ENCODE results near the gene PARD6B.
"Not testable (repeated sequence)": the region's sequence is repeated elsewhere in the genome, so short reads cannot be mapped to it uniquely, and the experiment has no call there.

Gene PARD6B

DNA sequence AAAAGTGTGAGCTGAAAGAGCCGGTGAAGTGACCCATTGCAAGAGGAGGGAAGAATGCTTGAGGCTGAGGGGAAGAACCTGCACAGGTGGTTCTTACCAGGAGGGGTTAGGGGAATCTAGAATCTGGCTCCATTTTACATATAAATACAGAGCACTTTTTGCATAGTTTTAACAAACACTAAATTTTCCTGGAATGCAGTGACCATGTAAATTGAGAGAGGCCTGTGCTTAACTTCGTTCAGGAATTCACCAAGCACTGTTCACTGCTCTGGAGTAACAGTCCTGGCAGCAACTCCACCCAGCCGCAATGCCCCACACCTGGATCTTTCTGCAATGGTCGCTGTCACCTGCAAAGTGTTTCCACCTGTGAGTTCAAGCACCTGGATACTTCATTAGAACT lies 26.9 kb upstream of the PARD6B start:
- DNase-seq: no peak

GRCh38 chr20:50704971-50705370 lies 26.4 kb upstream of the PARD6B start:
- no peak for DNase-seq

DNA sequence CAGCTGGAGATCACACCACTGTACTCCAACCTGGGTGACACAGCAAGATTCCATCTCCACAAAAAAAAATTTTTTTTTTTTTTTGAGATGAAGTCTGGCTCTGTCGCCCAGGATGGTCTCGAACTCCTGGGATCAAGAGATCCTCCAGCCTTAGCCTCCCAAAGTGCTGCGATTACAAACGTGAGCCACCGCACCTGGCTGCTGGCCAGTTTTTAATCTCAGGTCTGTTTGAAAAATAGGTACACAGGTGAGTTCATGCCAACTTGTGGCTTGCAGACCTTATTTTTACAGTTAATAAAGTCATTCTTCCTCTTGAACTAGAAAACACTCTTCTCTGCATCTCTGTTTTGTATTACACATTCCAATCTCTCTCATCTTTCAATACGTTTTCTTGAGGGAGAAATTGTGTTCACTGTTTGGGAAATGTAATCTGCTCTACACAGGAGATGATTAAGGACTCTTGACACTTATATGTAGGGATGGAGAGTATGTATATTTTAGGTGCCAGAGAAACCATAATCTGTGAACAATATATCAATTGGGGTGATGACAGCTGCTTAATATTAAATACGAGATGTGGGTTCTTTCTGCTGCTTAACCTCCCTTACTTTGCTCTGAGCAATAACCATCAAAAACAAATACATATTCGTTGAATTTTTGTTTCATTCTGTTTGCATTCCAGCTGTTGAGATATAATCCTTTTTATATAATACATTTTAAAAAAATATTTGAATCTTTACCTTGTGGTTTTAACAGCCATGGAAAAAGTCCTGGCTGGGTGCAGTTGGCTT lies 22.3 kb upstream of the PARD6B start:
- DNase-seq: no peak

DNA sequence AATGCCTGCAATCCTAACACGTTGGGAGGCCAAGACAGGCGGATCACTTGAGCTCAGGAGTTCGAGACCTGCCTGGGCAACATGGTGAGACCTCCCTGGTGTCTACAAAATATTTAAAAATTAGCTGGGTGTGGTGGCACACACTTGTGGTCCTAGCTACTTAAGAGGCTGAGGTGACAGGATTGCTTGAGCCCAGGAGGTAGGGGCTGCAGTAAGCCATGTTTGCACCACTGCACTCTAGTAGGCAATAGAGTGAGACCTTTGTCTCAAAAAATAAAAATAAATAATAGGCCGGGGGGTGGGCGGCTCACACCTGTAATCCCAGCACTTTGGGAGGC lies 21.8 kb upstream of the PARD6B start:
- no peak for DNase-seq

- DNase-seq: no peak
These were observed 20.8 kb upstream of the PARD6B start for GRCh38 chr20:50710492-50711063.

DNA sequence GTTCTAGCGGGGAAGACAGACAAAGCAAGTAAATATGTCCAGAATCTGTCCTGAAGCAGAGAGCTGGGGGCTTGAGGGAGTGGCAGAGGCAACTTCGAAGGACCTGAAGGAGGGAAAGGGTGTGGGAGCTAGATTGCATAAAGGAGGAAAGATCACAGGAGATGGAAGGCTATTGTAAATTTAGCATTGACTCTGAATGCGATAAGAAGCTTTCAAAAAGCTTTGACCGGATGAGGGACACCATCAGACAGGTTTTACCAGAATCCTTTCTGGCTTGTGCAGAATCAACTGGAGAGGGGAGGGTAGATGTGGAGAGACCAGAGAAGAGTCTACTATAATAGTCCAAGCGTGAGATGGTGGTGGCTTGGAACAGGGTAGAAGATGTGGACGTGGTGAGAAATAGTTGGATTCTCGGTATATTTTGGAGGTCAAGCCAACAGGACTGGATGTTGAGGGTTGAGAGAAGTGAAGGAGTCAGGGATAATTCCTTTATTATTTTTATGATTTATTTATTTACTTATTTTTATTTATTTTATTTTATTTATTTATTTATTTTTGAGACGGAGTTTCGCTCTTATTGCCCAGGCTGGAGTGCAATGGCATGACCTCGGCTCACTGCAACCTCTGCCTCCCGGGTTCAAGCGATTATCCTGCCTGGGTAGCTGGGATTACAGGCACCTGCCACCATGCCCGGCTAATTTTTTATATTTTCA lies 20.1 kb upstream of the PARD6B start:
- DNase-seq: no peak

DNA sequence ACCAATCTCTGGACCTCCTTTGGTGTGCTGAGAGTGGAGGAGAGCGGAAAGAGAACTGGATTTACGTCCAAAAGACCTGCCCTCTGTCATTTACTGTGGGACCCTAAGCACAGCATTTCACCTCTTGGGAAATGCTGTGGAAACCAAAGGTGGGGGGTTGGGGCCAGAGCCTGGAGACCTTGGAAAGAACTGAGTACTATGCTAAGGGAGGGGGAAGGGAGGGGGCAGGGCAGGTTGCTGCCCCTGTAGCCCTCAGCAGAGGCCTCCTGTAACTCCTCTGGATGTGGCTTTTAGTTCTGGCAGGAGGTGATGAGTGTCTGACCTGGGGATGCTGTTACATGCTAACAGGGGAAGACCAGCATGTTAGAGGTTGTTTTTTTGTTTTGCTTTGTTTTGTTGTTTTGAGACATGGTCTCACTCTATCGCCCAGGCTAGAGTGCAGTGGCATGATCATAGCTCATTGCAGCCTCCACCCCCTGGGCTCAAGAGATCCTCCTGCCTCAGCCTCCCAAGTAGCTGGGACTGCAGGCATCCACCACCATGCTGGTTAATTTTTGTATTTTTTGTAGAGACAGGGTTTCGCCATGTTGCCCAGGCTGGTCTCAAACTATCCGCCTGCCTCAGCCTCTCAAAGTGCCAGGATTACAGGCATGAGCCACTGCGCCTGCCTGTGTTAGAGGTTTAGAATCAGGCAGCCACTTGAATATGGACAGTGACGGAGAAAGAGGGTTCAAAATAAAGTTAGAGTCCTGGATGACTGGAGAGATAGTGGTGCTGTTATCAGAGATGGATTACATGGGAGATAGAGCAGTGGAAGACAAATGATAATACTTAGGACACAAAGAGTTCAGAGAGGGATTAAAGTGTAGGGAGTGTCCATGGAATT lies 18.4 kb upstream of the PARD6B start:
- no peak for DNase-seq

- DNase-seq: no peak
These were observed 17.7 kb upstream of the PARD6B start for GRCh38 chr20:50713657-50714101.

GRCh38 chr20:50714426-50714825 lies 17.0 kb upstream of the PARD6B start:
- not testable (repeated sequence) for DNase-seq

- DNase-seq: no peak
These were observed 15.7 kb upstream of the PARD6B start for GRCh38 chr20:50715694-50716093.

DNA sequence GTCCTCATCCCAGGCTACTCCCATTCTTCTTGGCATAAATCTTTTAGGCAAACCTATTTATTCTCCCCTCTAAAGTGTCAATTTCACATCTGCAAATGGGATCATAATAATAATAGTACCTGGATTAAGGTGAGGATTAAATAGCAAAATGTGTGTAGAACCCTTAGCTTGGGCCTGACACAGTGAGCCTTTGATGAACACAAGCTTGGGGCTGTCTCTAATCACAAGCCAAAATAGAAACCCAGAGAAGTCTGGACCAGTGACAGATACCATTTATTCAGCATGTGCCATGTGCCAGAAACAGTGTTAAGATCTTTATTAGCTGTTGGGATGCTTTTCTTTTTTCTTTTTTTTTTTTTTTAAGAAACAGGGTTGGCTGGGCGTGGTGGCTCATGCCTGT lies 14.9 kb upstream of the PARD6B start:
- DNase-seq: no peak

DNA sequence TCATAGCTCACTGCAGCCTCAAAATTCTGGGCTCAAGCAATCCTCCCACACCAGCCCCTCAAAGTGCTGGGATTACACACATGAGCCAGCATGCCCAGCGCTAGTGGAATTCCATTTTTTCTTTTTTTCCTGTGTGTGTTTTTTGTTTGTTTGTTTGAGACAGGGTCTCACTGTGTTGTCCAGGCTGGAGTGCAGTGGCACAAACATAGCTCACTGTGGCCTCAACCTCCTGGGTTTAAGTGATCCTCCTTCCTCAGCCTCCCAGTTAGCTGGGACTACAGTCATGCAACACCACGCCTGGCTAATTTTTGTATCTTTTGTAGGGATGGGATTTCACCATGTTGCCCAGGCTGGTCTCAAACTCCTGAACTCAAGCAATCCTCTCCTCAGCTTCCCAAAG lies 14.1 kb upstream of the PARD6B start:
- DNase-seq: no peak

DNA sequence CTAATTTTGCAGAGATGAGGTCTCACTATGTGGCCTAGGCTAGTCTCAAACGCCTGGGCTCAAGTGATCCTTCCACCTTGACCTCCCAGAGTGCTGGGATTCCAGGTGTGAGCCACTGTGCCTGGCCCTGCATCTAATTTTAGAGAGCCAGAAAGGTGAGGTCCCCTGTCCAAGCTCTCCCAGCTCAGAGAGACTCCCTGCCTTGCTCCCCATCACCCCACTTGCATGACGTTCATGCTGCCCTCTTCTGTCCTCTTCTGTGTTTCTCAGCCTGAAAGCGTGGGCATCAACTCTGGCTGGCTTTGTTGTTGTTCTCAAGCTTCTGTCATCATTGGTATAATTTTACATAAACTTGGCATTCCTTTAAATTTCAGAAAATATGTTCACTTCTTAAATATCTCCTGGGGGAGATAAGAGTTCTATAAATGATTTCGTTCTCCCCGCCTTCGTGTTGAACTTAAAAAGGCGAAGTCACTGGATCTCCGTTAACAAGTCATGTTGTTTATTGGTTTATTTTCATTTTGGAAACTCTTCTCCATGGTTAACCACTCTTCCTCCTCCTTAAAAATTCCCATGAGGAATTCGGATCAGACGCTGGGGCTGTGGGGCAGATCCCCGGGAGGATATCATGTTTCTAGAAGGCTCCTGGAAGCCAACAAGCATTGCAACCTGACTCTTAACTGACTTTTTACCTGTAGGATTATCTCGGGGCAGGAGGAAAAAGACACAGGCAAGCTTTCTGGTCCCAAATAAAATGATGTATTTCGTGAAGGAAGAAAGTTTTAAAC lies 13.2 kb upstream of the PARD6B start:
- DNase-seq: no peak

GRCh38 chr20:50719328-50719727 lies 12.1 kb upstream of the PARD6B start:
- DNase-seq: no peak

DNA sequence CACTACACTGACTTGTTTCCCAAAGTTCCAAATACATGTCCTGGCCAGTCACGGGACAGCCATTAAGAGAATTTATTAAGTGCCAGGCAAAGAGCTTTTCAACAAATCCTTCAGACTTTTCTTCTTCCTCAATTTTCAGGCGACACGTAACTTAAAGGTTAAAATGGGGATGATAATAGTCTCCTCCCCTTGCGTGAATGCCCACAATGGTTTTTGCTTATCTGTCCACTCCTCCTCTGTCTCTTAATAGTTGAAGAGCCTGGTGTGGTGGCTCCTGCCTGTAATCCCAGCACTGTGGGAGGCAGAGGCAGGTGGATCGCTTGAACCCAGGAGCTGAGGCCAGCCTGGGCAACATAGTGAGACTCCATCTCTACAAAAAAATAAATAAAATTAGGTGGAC lies 11.4 kb upstream of the PARD6B start:
- no peak for DNase-seq

GRCh38 chr20:50720582-50720981 lies 10.8 kb upstream of the PARD6B start:
- DNase-seq: no peak

- no peak for DNase-seq
These were observed 9.5 kb upstream of the PARD6B start for GRCh38 chr20:50721881-50722281.

GRCh38 chr20:50722424-50723155 lies 8.8 kb upstream of the PARD6B start:
- DNase-seq: no peak

DNA sequence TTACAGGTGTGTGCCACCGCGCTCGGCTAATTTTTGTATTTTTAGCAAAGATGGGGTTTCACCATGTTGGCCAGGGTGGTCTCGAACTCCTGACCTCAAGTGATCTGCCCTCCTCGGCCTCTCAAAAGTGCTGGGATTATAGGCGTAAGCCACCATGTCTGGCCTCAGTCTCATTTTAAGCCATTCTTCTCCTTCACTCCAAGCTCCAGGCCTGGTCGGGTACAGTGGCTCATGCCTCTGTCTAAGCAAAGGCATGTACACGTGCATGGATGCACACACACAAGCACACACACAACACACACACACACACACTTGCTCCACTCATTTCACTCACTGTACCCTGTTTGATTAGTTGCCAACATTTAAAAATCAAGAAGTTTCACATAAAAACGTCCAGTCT lies 7.7 kb upstream of the PARD6B start:
- no peak for DNase-seq

DNA sequence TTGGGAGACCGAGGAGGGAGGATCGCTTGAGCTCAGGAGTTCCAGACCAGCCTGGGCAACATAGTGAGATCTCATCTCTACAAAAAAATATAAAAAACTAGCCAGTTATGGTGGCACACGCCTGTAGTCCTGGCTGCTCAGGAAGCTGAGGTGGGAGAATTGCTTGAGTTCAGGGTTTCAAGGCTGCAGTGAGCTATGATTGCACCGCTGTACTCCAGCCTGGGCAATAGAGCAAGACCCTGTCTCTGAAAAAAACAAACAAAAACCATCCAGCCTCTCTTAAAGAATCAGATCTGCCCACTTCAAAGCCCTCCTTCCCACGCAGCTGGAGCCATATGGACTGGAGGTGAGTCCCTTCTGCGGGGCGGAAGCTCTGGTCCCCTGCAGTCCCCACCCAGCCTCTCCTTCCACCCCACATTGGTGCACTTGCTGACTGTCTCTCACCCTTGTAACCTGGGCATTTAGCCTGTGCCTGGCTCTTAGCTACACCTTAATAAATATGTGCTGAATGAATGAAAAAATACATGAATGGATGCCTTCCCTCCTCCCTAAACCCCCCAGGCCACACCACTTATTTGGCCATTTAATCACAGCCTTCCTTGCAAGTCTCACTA lies 7.2 kb upstream of the PARD6B start:
- DNase-seq: no peak

All from NCI-H1694 treated with DMSO at 0.1 percent for 48 hours (cell line).